Astrocyte (in vitro differentiated cells and primary cell): ENCODE results near the gene TENM4.

Source experiments
- EZH2 ChIP-seq: IDR thresholded peaks from 2 replicates; pipeline ENCODE4 v1.6.1; 2012; ENCODE audit warnings: mild to moderate bottlenecking, low read length, inconsistent platforms; ENCODE audit not compliant: insufficient read depth
- TF ChIP-seq, protein P1 (sequence below): IDR thresholded peaks from 2 replicates; pipeline ENCODE4 v1.5.1; 2011; ENCODE audit warnings: low read depth, mild to moderate bottlenecking, inconsistent platforms, low read length, moderate library complexity; ENCODE audit not compliant: insufficient read depth

DNA sequence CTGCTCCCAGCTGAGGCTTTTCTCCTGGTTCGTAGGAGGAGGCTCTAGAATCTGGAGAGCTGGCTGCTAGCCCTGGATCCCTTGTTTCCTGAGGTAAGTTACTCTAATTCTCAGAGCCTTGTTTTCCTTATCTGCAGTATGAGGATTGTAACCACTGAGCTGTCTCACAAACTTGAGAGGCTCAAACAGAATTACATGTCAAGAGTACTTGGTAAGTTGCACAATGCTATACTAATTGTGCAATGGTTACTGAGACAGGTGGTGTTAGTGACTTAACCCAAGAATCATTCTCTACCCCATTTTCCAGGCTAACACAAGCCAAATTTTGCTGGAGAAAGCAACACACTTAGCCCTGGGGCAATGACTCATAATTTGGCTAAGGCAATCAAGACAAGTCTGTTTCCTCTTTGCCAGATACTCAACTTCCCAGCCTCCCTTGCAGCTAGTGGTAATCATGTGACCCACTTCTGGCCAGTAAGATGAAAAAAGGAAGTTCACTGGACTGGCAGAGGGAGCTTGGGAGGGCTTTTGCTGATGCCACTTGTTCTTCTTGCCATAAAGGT, 348.0 kb downstream of the TENM4 start:
- TF ChIP-seq, protein P1, sequence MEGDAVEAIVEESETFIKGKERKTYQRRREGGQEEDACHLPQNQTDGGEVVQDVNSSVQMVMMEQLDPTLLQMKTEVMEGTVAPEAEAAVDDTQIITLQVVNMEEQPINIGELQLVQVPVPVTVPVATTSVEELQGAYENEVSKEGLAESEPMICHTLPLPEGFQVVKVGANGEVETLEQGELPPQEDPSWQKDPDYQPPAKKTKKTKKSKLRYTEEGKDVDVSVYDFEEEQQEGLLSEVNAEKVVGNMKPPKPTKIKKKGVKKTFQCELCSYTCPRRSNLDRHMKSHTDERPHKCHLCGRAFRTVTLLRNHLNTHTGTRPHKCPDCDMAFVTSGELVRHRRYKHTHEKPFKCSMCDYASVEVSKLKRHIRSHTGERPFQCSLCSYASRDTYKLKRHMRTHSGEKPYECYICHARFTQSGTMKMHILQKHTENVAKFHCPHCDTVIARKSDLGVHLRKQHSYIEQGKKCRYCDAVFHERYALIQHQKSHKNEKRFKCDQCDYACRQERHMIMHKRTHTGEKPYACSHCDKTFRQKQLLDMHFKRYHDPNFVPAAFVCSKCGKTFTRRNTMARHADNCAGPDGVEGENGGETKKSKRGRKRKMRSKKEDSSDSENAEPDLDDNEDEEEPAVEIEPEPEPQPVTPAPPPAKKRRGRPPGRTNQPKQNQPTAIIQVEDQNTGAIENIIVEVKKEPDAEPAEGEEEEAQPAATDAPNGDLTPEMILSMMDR: no peak
- no peak for TF ChIP-seq EZH2
